Loucy (cell line): ENCODE data around the gene LAPTM5.

Experiments
- H2AFZ ChIP-seq: fragments of 200-600 bp; sonication (generic); 2 replicates; pipeline ENCODE4 v1.6.0; 2016; ENCODE audit warnings: antibody characterized with exemption, mild to moderate bottlenecking, low read length, moderate library complexity
- H3F3A ChIP-seq: fragments of 200-600 bp; 2 replicates; pipeline ENCODE4 v1.6.0; 2016; ENCODE audit warnings: antibody characterized with exemption, low read depth, mild to moderate bottlenecking
- H3K27me3 ChIP-seq: fragments of 200-600 bp; sonication (generic); 2 replicates; pipeline ENCODE4 v1.6.1; 2014; ENCODE audit warnings: low read length, mild to moderate bottlenecking; ENCODE audit not compliant: insufficient read depth, poor library complexity, severe bottlenecking
- H3K36me3 ChIP-seq: fragments of 200-600 bp; sonication (generic); 2 replicates; pipeline ENCODE4 v1.6.1; 2016; ENCODE audit warnings: low read length; ENCODE audit not compliant: insufficient read depth
- H3K4me1 ChIP-seq: fragments of 200-600 bp; sonication (generic); 2 replicates; pipeline ENCODE4 v1.5.1; 2014; ENCODE audit warnings: low read length, mild to moderate bottlenecking; ENCODE audit not compliant: insufficient read depth, poor library complexity, severe bottlenecking
- H3K4me2 ChIP-seq: fragments of 200-600 bp; sonication (generic); 2 replicates; pipeline ENCODE4 v1.6.0; 2014; ENCODE audit warnings: antibody characterized with exemption, low read length, low read depth, mild to moderate bottlenecking; ENCODE audit not compliant: poor library complexity, severe bottlenecking
- H3K4me3 ChIP-seq: fragments of 200-600 bp; sonication (generic); 2 replicates; pipeline ENCODE4 v1.5.1; 2014; ENCODE audit warnings: low read length, mild to moderate bottlenecking, mixed read lengths; ENCODE audit not compliant: poor library complexity, severe bottlenecking
- H3K79me2 ChIP-seq: fragments of 200-600 bp; sonication (generic); 2 replicates; pipeline ENCODE4 v1.6.1; 2014; ENCODE audit warnings: low read length; ENCODE audit not compliant: insufficient read depth
- H3K9ac ChIP-seq: fragments of 200-600 bp; sonication (generic); 2 replicates; pipeline ENCODE4 v1.6.0; 2014; ENCODE audit warnings: mild to moderate bottlenecking, low read depth, low read length, moderate library complexity; ENCODE audit not compliant: poor library complexity, severe bottlenecking
- H3K9me2 ChIP-seq: fragments of 200-600 bp; sonication (generic); replicated peaks from 2 replicates; pipeline ENCODE4 v1.6.1; 2016; ENCODE audit warnings: low read depth, low read length, mixed read lengths
- H3K9me3 ChIP-seq: fragments of 200-600 bp; sonication (generic); 2 replicates; pipeline ENCODE4 v1.6.1; 2014; ENCODE audit warnings: mild to moderate bottlenecking, antibody characterized with exemption, low read length, low read depth; ENCODE audit not compliant: insufficient read depth
- H4K20me1 ChIP-seq: fragments of 200-600 bp; sonication (generic); 2 replicates; pipeline ENCODE4 v1.6.0; 2014; ENCODE audit warnings: antibody characterized with exemption, low read length, mild to moderate bottlenecking; ENCODE audit not compliant: insufficient read depth, poor library complexity, severe bottlenecking
- EZH2phosphoT487 ChIP-seq: fragments of 200-600 bp; IDR thresholded peaks from 2 replicates; pipeline ENCODE4 v1.6.1; 2018; ENCODE audit warnings: antibody characterized with exemption, mild to moderate bottlenecking, moderate library complexity, borderline replicate concordance
- TF ChIP-seq, protein P1 (sequence below): fragments of 200-600 bp; sonication (generic); conservative IDR thresholded peaks from 2 replicates; pipeline ENCODE4 v1.5.1; 2014; ENCODE audit warnings: mild to moderate bottlenecking, antibody characterized with exemption, low read length

Gene LAPTM5

DNA sequence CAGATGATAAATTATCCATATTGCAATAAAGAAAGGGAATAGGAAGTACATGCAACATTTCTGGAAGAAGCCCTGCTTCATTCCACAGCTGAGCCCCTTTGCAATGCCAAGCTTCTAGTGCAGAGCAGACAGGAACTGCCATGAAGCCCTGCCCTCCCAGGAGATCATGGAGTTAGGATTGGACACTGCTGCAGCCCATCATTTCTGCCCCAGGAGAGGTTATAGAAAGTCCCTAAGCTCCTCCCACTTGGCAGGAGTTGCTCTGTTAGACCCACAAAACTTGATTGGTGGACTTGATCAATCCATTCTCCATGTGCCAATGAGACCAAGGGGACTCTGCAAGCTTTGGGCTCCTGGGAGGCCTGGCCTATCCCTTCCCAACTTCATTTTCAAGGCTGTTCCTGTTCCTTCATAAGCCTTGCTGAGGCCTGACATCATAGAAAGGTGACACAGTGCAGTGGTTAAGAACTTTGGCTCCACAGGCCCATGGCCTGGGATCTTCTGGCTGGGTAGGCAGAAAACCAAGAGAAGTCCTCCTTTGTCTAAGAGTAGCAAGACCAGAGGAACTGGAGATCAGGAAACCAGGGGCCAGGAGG lies 1.3 kb upstream of the LAPTM5 start:
- no peaks in the 10 kb centered on the region for H3F3A ChIP-seq
- peak overlapping the region; percentile 90 for H3K4me3 ChIP-seq
- H3K36me3 ChIP-seq: no peaks in the 10 kb centered on the region
- H2AFZ ChIP-seq: peak overlapping the region; percentile 62
- no peaks in the 10 kb centered on the region for H3K9me2 ChIP-seq
- peaks cover 25% of the 10 kb centered on the region for H4K20me1 ChIP-seq
- H3K27me3 ChIP-seq: peaks cover 3% of the 10 kb centered on the region
- TF ChIP-seq EZH2phosphoT487: no peak
- TF ChIP-seq, protein P1, sequence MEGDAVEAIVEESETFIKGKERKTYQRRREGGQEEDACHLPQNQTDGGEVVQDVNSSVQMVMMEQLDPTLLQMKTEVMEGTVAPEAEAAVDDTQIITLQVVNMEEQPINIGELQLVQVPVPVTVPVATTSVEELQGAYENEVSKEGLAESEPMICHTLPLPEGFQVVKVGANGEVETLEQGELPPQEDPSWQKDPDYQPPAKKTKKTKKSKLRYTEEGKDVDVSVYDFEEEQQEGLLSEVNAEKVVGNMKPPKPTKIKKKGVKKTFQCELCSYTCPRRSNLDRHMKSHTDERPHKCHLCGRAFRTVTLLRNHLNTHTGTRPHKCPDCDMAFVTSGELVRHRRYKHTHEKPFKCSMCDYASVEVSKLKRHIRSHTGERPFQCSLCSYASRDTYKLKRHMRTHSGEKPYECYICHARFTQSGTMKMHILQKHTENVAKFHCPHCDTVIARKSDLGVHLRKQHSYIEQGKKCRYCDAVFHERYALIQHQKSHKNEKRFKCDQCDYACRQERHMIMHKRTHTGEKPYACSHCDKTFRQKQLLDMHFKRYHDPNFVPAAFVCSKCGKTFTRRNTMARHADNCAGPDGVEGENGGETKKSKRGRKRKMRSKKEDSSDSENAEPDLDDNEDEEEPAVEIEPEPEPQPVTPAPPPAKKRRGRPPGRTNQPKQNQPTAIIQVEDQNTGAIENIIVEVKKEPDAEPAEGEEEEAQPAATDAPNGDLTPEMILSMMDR: no peak
- no peaks in the 10 kb centered on the region for H3K9me3 ChIP-seq
- H3K4me1 ChIP-seq: peaks cover 78% of the 10 kb centered on the region
- peak overlapping the region; percentile 100 for H3K4me2 ChIP-seq
- H3K79me2 ChIP-seq: peaks cover 41% of the 10 kb centered on the region
- H3K9ac ChIP-seq: peak overlapping the region; percentile 96

DNA sequence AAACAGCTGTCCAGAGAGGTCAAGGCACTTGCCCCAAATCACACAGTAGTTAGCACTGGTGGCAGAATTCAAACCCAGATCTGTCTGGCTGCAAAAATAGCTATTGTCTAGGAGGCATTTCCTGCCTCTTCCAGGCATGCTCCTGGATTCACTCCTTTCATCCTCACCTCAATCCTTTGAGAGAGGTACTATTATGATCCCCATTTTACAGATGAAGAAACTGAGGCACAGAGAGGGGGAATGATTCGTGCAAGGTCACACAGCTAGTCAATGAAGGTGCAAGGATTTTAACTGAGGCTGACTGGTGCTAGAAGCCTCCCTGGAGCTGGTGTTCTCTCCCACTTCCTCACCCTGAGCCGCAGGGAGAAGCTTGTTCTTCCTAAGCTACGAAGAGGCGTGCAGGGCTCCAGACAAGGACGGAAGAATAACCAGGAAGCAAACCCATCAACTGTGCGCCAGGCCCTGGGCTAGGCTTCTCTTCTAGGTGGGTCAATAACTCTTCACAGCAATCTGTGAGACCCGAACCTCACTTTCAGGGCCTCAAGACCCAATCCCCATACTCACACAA lies 631 bp upstream of the LAPTM5 start:
- H3K9me3 ChIP-seq: no peaks in the 10 kb centered on the region
- H3K9me2 ChIP-seq: no peaks in the 10 kb centered on the region
- no peaks in the 10 kb centered on the region for H3K36me3 ChIP-seq
- H3K27me3 ChIP-seq: peaks cover 3% of the 10 kb centered on the region
- peaks cover 79% of the 10 kb centered on the region for H3K4me1 ChIP-seq
- H4K20me1 ChIP-seq: peaks cover 32% of the 10 kb centered on the region
- peak overlapping the region; percentile 90 for H3K4me3 ChIP-seq
- peak overlapping the region; percentile 100 for H3K4me2 ChIP-seq
- H3K79me2 ChIP-seq: peaks cover 48% of the 10 kb centered on the region
- peak overlapping the region; percentile 96 for H3K9ac ChIP-seq
- no peaks in the 10 kb centered on the region for H3F3A ChIP-seq
- H2AFZ ChIP-seq: no peak overlapping the region
- TF ChIP-seq, protein P1: no peak
- TF ChIP-seq EZH2phosphoT487: no peak

DNA sequence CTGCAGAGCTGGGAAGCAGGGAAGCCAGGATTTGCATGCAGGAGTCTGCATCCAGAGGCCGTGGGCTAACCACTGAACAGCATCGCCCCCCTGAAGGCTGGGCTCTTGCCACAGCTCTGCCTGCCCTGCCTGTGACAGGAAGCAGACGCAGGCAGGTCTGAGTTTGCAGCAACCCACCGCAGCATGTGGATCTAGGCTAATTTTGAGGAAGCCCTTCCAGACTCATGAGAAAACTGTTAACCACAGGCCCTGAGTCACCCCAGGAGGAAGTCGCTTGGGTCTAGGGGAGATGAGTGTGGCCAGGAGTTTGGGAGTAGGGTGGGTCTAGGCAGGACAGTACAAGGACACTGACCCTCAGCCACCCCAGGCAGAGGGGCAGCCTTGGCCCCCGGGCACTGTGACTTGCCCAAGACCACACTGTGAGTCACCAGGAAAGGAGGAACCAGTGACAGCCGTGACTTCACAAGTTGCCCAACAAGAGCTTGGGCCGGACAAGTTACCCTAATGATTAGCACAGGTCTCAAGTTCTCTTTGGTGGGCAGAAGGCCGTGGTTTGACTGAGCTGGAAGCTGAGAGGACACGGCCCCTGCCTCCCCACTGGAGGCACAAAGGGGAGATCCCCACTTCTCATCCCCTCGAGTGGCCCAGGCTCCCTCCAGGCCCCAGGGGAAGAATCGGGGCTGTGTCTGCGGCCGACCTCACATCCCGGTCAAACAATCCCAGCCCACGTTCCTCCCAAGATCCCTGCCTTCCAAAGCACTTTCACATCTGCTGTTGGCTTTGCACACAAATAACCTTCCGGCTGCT lies 826 bp downstream of the LAPTM5 start:
- Histone ChIP-seq H2AFZ (no peak overlapping the region), H3K4me1 (peaks cover 76% of the 10 kb centered on the region), H4K20me1 (peaks cover 46% of the 10 kb centered on the region), H3K9me2 (no peaks in the 10 kb centered on the region), H3K4me3 (peak overlapping the region; percentile 90), H3K79me2 (peaks cover 63% of the 10 kb centered on the region), H3K4me2 (peak overlapping the region; percentile 100), H3K36me3 (no peaks in the 10 kb centered on the region), H3K9me3 (no peaks in the 10 kb centered on the region), H3K27me3 (peaks cover 3% of the 10 kb centered on the region), H3F3A (no peaks in the 10 kb centered on the region), H3K9ac (peak overlapping the region; percentile 96)
- TF ChIP-seq, protein P1: no peak
- no peak for TF ChIP-seq EZH2phosphoT487
